SJCRH30 (cell line): ENCODE data around the gene SLC51A. TPM values are rescaled to one million over a fixed set of nuclear protein-coding genes. Genes with fewer than 3 reads are reported as not detected.
A peak's percentile ranks its signal among the peaks of the same experiment; 100 is the strongest.

Source experiments
- DNase-seq, 2 experiments: peaks; one replicate each; pipeline ENCODE4 v3.0.0-alpha.2; 2015 to 2020
- H3K27ac ChIP-seq: fragments of 250-450 bp; sonication (Bioruptor Pico); 2 replicates; pipeline ENCODE4 v1.5.1; 2020; ENCODE audit warnings: mild to moderate bottlenecking, moderate library complexity
- H3K27me3 ChIP-seq: fragments of 250-450 bp; sonication (Bioruptor Pico); 2 replicates; pipeline ENCODE4 v1.5.1; 2020; ENCODE audit warnings: mild to moderate bottlenecking, moderate library complexity
- H3K36me3 ChIP-seq: fragments of 250-450 bp; sonication (Bioruptor Pico); 2 replicates; pipeline ENCODE4 v1.5.1; 2020; ENCODE audit warnings: mild to moderate bottlenecking, moderate library complexity
- H3K4me1 ChIP-seq: fragments of 250-450 bp; sonication (Bioruptor Pico); 2 replicates; pipeline ENCODE4 v1.5.1; 2020; ENCODE audit warnings: mild to moderate bottlenecking, moderate library complexity
- H3K4me3 ChIP-seq: fragments of 250-450 bp; sonication (Bioruptor Pico); 2 replicates; pipeline ENCODE4 v1.5.1; 2020; ENCODE audit warnings: mild to moderate bottlenecking, moderate library complexity
- H3K9me3 ChIP-seq: fragments of 250-450 bp; sonication (Bioruptor Pico); replicated peaks from 2 replicates; pipeline ENCODE4 v1.5.1; 2020; ENCODE audit warnings: mild to moderate bottlenecking, moderate library complexity
- total RNA-seq: library from RNA; depleted of rRNA; stranded (reverse); fragments of >200 nt; shearing (Covaris generic); gene quantifications from 2 replicates; pipeline ENCODE4 v1.2.3, GENCODE V29; 2014

Gene SLC51A
- total RNA-seq, 1 experiment from 2014 or later = not detected

GRCh38 chr3:196217307-196218154, 1.2 kb downstream of the SLC51A start:
- H3K27me3 ChIP-seq = no peaks in the 10 kb centered on the region
- H3K36me3 ChIP-seq = no peaks in the 10 kb centered on the region
- no peak overlapping the region for H3K4me3 ChIP-seq
- 0 out of 2 replicates have a peak, but pooled peaks cover 4% of the 10 kb centered on the region for H3K4me1 ChIP-seq
- no peak for DNase-seq
- no peaks in the 10 kb centered on the region for H3K9me3 ChIP-seq
- H3K27ac ChIP-seq = no peak overlapping the region

- DNase-seq = no peak
- Histone ChIP-seq H3K27ac (no peak overlapping the region), H3K4me1 (0 out of 2 replicates have a peak, but pooled peaks cover 6% of the 10 kb centered on the region), H3K4me3 (no peak overlapping the region), H3K36me3 (no peaks in the 10 kb centered on the region), H3K27me3 (no peaks in the 10 kb centered on the region), H3K9me3 (no peaks in the 10 kb centered on the region)
Measured at GRCh38 chr3:196218155-196218712, 1.9 kb downstream of the SLC51A start.

GRCh38 chr3:196219194-196219969, 3.0 kb downstream of the SLC51A start:
- Histone ChIP-seq H3K27me3 (no peaks in the 10 kb centered on the region), H3K36me3 (no peaks in the 10 kb centered on the region), H3K9me3 (no peaks in the 10 kb centered on the region), H3K4me3 (peak overlapping the region; percentile 39), H3K27ac (peak overlapping the region; percentile 37), H3K4me1 (peaks cover 11% of the 10 kb centered on the region; the same call in 1 of the 2 replicates)
- DNase-seq = peak; percentile 86 to 88

GRCh38 chr3:196219970-196220311, 3.6 kb downstream of the SLC51A start:
- Histone ChIP-seq H3K4me3 (peak overlapping the region; percentile 39), H3K4me1 (peaks cover 11% of the 10 kb centered on the region; the same call in 1 of the 2 replicates), H3K27me3 (no peaks in the 10 kb centered on the region), H3K9me3 (no peaks in the 10 kb centered on the region), H3K36me3 (no peaks in the 10 kb centered on the region), H3K27ac (peak overlapping the region; percentile 37)
- peak in 1 of 2 experiments; percentile 45 for DNase-seq

- no peaks in the 10 kb centered on the region for H3K36me3 ChIP-seq
Measured at GRCh38 chr3:196220587-196220986, 4.3 kb downstream of the SLC51A start.

DNA sequence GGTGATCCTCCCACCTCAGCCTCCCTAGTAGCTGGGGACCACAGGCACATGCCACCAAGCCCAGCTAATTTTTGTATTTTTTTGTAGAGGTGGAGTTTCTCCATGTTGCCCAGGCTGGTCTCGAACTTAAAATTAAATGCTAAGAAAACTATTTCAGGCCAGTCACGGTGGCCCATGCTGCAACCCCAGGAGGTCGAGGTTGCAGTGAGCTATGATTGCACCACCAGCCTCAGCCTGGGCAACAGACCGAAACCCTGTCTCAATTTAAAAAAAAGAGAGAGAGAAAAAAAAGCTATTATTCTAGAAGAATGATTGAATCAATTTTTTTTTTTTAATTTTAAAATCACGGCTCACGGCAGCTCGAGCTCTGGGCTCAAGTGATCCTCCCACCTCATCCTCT, 4.7 kb downstream of the SLC51A start:
- H3K4me3 ChIP-seq = no peak overlapping the region
- H3K27me3 ChIP-seq = no peaks in the 10 kb centered on the region
- no peak for DNase-seq
- H3K9me3 ChIP-seq = no peaks in the 10 kb centered on the region
- H3K27ac ChIP-seq = no peak overlapping the region
- H3K4me1 ChIP-seq = peaks cover 11% of the 10 kb centered on the region; the same call in 1 of the 2 replicates
- H3K36me3 ChIP-seq = no peaks in the 10 kb centered on the region

More at GRCh38 chr3:196220587-196220986, 4.3 kb downstream of the SLC51A start:
- H3K27me3 ChIP-seq = no peaks in the 10 kb centered on the region
- no peak for DNase-seq
- peaks cover 11% of the 10 kb centered on the region; the same call in 1 of the 2 replicates for H3K4me1 ChIP-seq
- H3K4me3 ChIP-seq = no peak overlapping the region
- H3K9me3 ChIP-seq = no peaks in the 10 kb centered on the region
- H3K27ac ChIP-seq = no peak overlapping the region

GRCh38 chr3:196222876-196223595, 6.7 kb downstream of the SLC51A start:
- H3K4me3 ChIP-seq = peak overlapping the region; percentile 16; the same call in 1 of the 2 replicates
- no peak overlapping the region for H3K27ac ChIP-seq
- no peaks in the 10 kb centered on the region for H3K27me3 ChIP-seq
- H3K9me3 ChIP-seq = no peaks in the 10 kb centered on the region
- H3K36me3 ChIP-seq = no peaks in the 10 kb centered on the region
- H3K4me1 ChIP-seq = peaks cover 11% of the 10 kb centered on the region; the same call in 1 of the 2 replicates
- peak; percentile 49 to 74 for DNase-seq

GRCh38 chr3:196225086-196225485, 8.8 kb downstream of the SLC51A start:
- Histone ChIP-seq H3K36me3 (no peaks in the 10 kb centered on the region), H3K9me3 (no peaks in the 10 kb centered on the region), H3K4me3 (no peak overlapping the region), H3K27me3 (no peaks in the 10 kb centered on the region), H3K27ac (no peak overlapping the region), H3K4me1 (peaks cover 7% of the 10 kb centered on the region; the same call in 1 of the 2 replicates)
- DNase-seq = no peak

GRCh38 chr3:196225763-196226364, 9.5 kb downstream of the SLC51A start:
- no peaks in the 10 kb centered on the region for H3K36me3 ChIP-seq
- no peaks in the 10 kb centered on the region for H3K27me3 ChIP-seq
- DNase-seq = no peak
- no peaks in the 10 kb centered on the region for H3K9me3 ChIP-seq
- no peak overlapping the region for H3K27ac ChIP-seq
- peaks cover 7% of the 10 kb centered on the region; the same call in 1 of the 2 replicates for H3K4me1 ChIP-seq
- H3K4me3 ChIP-seq = no peak overlapping the region

- no peak overlapping the region for H3K27ac ChIP-seq
Measured at GRCh38 chr3:196227121-196227561, 10.8 kb downstream of the SLC51A start.

DNA sequence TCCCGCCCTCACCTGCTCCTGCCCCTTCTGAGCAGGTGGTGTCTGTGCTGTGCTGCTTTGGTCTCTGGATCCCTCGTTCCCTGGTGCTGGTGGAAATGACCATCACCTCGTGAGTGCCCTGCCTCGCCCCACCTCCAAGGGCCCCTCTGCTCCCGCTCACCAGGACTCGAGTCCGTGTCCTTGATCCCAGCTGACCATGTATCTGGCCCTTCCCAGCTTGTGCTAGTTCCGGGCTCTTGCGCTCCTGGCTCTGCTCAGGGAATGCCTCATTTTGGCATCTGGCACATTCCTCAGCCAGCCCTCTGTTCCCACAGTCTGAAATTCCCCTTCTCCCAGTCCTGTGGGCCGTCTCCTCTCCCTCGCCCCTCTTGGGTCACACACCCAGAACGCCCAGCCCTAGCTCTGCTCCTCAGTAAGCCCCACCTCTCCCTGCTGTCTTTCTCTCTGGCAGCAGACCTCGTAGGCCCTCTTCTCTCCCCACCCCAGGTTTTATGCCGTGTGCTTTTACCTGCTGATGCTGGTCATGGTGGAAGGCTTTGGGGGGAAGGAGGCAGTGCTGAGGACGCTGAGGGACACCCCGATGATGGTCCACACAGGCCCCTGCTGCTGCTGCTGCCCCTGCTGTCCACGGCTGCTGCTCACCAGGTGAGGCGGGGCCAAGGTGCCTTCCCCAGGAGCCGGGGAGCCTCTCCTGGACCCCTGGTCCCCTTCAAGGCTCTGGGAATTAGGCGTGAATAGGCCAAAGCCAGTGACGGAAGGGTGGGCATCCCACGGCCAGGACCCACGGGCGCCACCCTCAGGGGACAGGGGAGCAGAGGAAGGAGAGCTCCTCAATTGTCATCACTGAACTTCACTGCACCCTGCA, 11.5 kb downstream of the SLC51A start:
- peaks cover 6% of the 10 kb centered on the region; the same call in 1 of the 2 replicates for H3K4me1 ChIP-seq
- no peak overlapping the region for H3K4me3 ChIP-seq
- no peaks in the 10 kb centered on the region for H3K9me3 ChIP-seq
- no peaks in the 10 kb centered on the region for H3K36me3 ChIP-seq
- H3K27ac ChIP-seq = no peak overlapping the region
- no peaks in the 10 kb centered on the region for H3K27me3 ChIP-seq
- no peak for DNase-seq

More at GRCh38 chr3:196227121-196227561, 10.8 kb downstream of the SLC51A start:
- Histone ChIP-seq H3K4me3 (no peak overlapping the region), H3K4me1 (peaks cover 7% of the 10 kb centered on the region; the same call in 1 of the 2 replicates), H3K36me3 (no peaks in the 10 kb centered on the region), H3K9me3 (no peaks in the 10 kb centered on the region), H3K27me3 (no peaks in the 10 kb centered on the region)
- DNase-seq = no peak

DNA sequence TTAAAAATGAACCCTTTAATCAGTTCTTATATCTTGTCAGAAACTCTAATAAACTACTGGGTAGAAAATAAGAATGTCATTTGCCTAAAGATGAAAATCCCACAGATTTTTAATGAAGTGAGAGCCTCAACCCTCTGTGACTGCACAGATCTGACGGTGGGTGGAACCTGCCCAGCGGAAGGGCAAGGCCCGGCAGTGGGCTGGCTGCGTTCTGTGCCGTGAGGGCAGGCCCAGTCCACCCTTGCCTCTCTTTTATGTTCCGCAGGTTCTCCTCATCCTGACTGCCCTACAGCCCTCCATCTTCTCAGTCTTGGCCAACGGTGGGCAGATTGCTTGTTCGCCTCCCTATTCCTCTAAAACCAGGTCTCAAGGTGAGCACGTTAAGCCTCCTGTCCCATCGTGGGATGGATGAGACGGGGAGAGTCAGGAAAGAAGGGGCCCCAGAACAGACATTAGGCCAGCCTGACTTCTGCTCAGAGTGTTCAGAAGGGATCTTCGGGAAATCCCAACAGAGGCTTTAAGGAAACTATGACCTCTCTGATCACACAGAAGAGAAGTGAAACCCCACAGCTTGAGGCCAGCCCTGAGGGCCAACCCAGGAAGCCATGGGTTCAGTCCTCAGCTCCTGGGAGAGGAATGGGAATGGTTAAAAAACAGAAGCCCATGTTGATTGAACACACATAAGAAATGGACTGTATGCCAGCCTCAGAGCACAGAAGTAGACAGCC, 16.0 kb downstream of the SLC51A start:
- H3K27me3 ChIP-seq = no peaks in the 10 kb centered on the region
- H3K36me3 ChIP-seq = no peaks in the 10 kb centered on the region
- H3K9me3 ChIP-seq = no peaks in the 10 kb centered on the region
- no peak overlapping the region for H3K27ac ChIP-seq
- no peak overlapping the region for H3K4me3 ChIP-seq
- H3K4me1 ChIP-seq = no peaks in the 10 kb centered on the region
- DNase-seq = no peak

DNA sequence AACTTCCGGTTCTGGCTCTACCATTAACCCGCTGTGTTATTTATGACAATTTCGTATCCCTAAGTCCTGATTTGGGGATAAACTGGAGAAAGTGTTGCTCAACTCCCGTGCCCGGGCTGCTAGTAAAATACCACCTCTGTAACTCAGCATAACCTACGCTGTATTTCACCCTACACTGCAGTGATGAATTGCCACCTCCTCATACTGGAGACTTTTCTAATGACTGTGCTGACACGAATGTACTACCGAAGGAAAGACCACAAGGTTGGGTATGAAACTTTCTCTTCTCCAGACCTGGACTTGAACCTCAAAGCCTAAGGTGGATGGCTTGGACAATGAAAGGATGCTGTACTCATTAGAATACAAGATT, 16.5 kb downstream of the SLC51A start:
- Histone ChIP-seq H3K27me3 (no peaks in the 10 kb centered on the region), H3K36me3 (no peaks in the 10 kb centered on the region), H3K4me3 (no peak overlapping the region), H3K27ac (no peak overlapping the region), H3K4me1 (no peaks in the 10 kb centered on the region), H3K9me3 (no peaks in the 10 kb centered on the region)
- DNase-seq = no peak
